ENCODE measurements around the gene PTEN.
A peak's percentile ranks its signal among the peaks of the same experiment; 100 is the strongest.

Gene PTEN

GRCh38 chr10:87868277-87868676 is 4.9 kb downstream of the PTEN start:
- H3K27ac ChIP-seq = peak overlapping the region; percentile 98; the same call in 1 of the 2 replicates
- no peak for TF ChIP-seq CTCF (conservative IDR thresholded peaks at IDR 0.05)

DNA sequence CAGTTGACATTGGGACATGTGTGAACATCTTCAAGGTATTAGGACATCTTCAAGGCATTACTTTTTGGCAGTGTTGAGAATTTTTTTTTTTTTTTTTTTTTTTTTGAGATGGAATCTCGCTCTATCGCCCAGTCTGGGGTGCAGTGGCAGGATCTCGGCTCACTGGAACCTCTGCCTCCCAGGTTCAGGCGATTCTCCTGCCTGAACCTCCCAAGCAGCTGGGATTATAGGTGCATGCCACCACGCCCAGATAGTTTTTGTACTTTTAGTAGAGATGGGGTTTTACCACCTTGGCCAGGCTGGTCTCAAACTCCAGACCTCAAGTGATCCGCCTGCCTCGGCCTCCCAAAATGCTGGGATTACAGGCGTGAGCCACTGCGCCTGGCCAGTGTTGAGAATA is 5.7 kb downstream of the PTEN start:
- H3K27ac ChIP-seq = peak overlapping the region; percentile 98; the same call in 1 of the 2 replicates

DNA sequence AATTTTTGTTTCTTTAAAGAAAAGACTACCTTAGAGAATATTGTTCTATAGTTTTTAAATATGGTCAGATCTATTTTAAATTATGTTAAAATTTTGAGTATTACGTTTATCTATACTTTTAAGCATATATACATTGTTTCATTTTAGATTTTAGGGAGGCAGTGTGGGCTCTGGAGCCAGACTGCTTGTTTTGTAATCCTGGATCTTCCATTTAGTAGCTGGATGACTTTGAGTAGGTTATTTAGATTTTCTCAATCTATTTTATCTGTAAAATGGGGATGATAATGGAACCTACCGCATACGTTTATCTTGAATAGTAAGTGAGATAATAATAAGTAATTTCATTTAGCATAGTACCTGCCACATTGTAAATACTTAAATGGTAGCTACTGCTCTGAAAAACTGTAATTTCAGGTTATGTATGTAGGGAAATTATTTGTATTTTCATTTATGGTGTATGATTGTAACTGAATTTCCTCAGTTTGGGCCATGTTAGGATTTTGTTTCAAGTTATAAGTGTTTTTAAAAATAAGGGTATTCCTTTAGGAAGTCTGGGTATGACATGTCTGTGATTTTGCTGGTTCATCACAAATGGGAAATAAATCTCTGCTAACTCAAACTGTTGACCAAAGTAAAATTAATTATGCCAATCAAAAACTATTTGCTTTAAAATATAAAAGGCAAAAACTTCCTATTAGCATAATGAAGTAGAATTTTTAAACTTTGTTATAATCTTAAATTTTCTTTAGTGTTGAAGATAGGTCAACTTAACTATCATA is 6.5 kb downstream of the PTEN start:
- no peak overlapping the region; the same call in 1 of the 2 replicates for H3K27ac ChIP-seq
- no peak for TF ChIP-seq CTCF (conservative IDR thresholded peaks at IDR 0.05)

DNA sequence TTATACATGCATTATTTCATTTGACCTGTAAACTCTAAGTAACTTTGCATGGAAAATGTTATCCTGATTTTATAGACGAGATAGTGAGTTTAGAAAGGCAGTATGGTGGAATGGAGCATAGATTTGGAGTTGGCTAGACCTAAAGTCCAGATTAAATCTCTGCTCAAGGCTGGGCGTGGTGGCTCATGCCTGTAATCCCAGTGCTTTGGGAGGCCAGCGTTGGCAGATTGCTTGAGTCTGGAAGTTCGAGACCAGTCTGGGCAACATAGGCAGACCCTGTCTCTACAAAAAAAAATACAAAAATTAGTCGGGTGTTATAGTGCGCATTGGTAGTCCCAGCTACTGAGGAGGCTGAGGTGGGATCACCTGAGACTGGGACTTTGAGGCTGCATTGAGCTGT is 9.4 kb downstream of the PTEN start:
- H3K27ac ChIP-seq = no peak overlapping the region
- no peak for TF ChIP-seq CTCF (conservative IDR thresholded peaks at IDR 0.05)

GRCh38 chr10:87873656-87874055 is 10.2 kb downstream of the PTEN start:
- no peak overlapping the region for H3K27ac ChIP-seq
- TF ChIP-seq CTCF (conservative IDR thresholded peaks at IDR 0.05) = no peak

GRCh38 chr10:87875929-87876571 is 12.6 kb downstream of the PTEN start:
- no peak for TF ChIP-seq CTCF (conservative IDR thresholded peaks at IDR 0.05)
- H3K27ac ChIP-seq = no peak overlapping the region

GRCh38 chr10:87878664-87879459 is 15.4 kb downstream of the PTEN start:
- TF ChIP-seq CTCF (conservative IDR thresholded peaks at IDR 0.05) = no peak
- H3K27ac ChIP-seq = peak overlapping the region; percentile 47

Measured in VCaP (cell line).